OCI-LY1 (cell line): ENCODE measurements around the gene NXPE2.

Source experiments
- H2AFZ ChIP-seq: fragments of 200-600 bp; sonication (generic), shearing (Covaris generic); 2 replicates; pipeline ENCODE4 v1.6.0; 2014; ENCODE audit warnings: antibody characterized with exemption, mild to moderate bottlenecking, low read length
- H3F3A ChIP-seq: fragments of 200-600 bp; sonication (generic), shearing (Covaris generic); 2 replicates; pipeline ENCODE4 v1.6.0; 2014; ENCODE audit warnings: mild to moderate bottlenecking, antibody characterized with exemption, low read length, moderate library complexity; ENCODE audit not compliant: insufficient read depth
- H3K27ac ChIP-seq: fragments of 200-600 bp; sonication (generic); 2 replicates; pipeline ENCODE4 v1.5.1; 2014; ENCODE audit warnings: low read length, mixed run types, mild to moderate bottlenecking, low read depth; ENCODE audit not compliant: poor library complexity, severe bottlenecking
- H3K27me3 ChIP-seq: fragments of 200-600 bp; sonication (generic); 2 replicates; pipeline ENCODE4 v1.6.0; 2014; ENCODE audit warnings: antibody characterized with exemption, mild to moderate bottlenecking, low read length, moderate library complexity; ENCODE audit not compliant: insufficient read depth
- H3K36me3 ChIP-seq: fragments of 200-600 bp; sonication (generic); 2 replicates; pipeline ENCODE4 v1.6.1; 2014; ENCODE audit warnings: mild to moderate bottlenecking, antibody characterized with exemption, low read length, moderate library complexity, mixed read lengths; ENCODE audit not compliant: insufficient read depth
- H3K4me1 ChIP-seq: fragments of 200-600 bp; sonication (generic); 2 replicates; pipeline ENCODE4 v1.5.1; 2014; ENCODE audit warnings: mild to moderate bottlenecking, low read length, moderate library complexity; ENCODE audit not compliant: insufficient read depth, severe bottlenecking
- H3K4me2 ChIP-seq: fragments of 200-600 bp; sonication (generic), shearing (Covaris generic); 2 replicates; pipeline ENCODE4 v1.6.1; 2014; ENCODE audit warnings: low read length
- H3K4me3 ChIP-seq: fragments of 200-600 bp; sonication (generic); 2 replicates; pipeline ENCODE4 v1.5.1; 2014; ENCODE audit warnings: low read length, low read depth, mild to moderate bottlenecking, mixed read lengths; ENCODE audit not compliant: poor library complexity, severe bottlenecking
- H3K79me2 ChIP-seq: fragments of 200-600 bp; shearing (Covaris generic); 2 replicates; pipeline ENCODE4 v1.6.1; 2016; ENCODE audit warnings: mixed run types, low read length, mixed read lengths; ENCODE audit not compliant: insufficient read depth
- H3K9ac ChIP-seq: fragments of 200-600 bp; sonication (generic), shearing (Covaris generic); 2 replicates; pipeline ENCODE4 v1.6.1; 2014; ENCODE audit warnings: mild to moderate bottlenecking, low read length, mixed read lengths
- H3K9me2 ChIP-seq: fragments of 200-600 bp; sonication (generic), shearing (Covaris generic); 2 replicates; pipeline ENCODE4 v1.6.1; 2014; ENCODE audit warnings: low read depth, mild to moderate bottlenecking, low read length, mixed read lengths
- H3K9me3 ChIP-seq: fragments of 200-600 bp; shearing (Covaris generic); 2 replicates; pipeline ENCODE4 v1.6.1; 2014; ENCODE audit warnings: low read length, mixed read lengths
- H4K20me1 ChIP-seq: fragments of 200-600 bp; sonication (generic), shearing (Covaris generic); 2 replicates; pipeline ENCODE4 v1.6.0; 2016; ENCODE audit warnings: mild to moderate bottlenecking, low read length; ENCODE audit not compliant: insufficient read depth
- CTCF ChIP-seq: fragments of 200-600 bp; sonication (generic), shearing (Covaris generic); IDR thresholded peaks from 2 replicates; pipeline ENCODE4 v1.5.1; 2017; ENCODE audit warnings: mild to moderate bottlenecking, antibody characterized with exemption, low read length, moderate library complexity, mixed read lengths
- EZH2 ChIP-seq: fragments of 200-600 bp; sonication (generic), shearing (Covaris generic); IDR thresholded peaks from 2 replicates; pipeline ENCODE4 v1.8.0; 2017; ENCODE audit warnings: borderline replicate concordance, mixed run types, mild to moderate bottlenecking, antibody characterized with exemption, low read length, moderate library complexity, mixed read lengths

The NXPE2 gene

GRCh38 chr11:114713756-114714155 is 35.4 kb downstream of the NXPE2 start:
- no peak overlapping the region for H2AFZ ChIP-seq
- no peaks in the 10 kb centered on the region for H3K9me2 ChIP-seq
- H3K27ac ChIP-seq = no peak overlapping the region
- TF ChIP-seq EZH2 = no peak
- TF ChIP-seq CTCF = no peak
- no peak overlapping the region for H3K4me3 ChIP-seq
- H3K9ac ChIP-seq = no peak overlapping the region
- H3K9me3 ChIP-seq = no peaks in the 10 kb centered on the region
- H3K4me1 ChIP-seq = no peaks in the 10 kb centered on the region
- H3K79me2 ChIP-seq = no peaks in the 10 kb centered on the region
- H3K27me3 ChIP-seq = no peaks in the 10 kb centered on the region
- no peaks in the 10 kb centered on the region for H3K36me3 ChIP-seq
- H4K20me1 ChIP-seq = no peaks in the 10 kb centered on the region
- no peak overlapping the region for H3K4me2 ChIP-seq
- H3F3A ChIP-seq = no peaks in the 10 kb centered on the region

- no peak overlapping the region for H3K4me2 ChIP-seq
- no peaks in the 10 kb centered on the region for H4K20me1 ChIP-seq
- no peaks in the 10 kb centered on the region for H3F3A ChIP-seq
- H2AFZ ChIP-seq = no peak overlapping the region
- H3K4me3 ChIP-seq = no peak overlapping the region
- no peak overlapping the region for H3K27ac ChIP-seq
- H3K9me3 ChIP-seq = no peaks in the 10 kb centered on the region
- H3K9ac ChIP-seq = no peak overlapping the region
- no peaks in the 10 kb centered on the region for H3K9me2 ChIP-seq
- H3K36me3 ChIP-seq = no peaks in the 10 kb centered on the region
- no peaks in the 10 kb centered on the region for H3K79me2 ChIP-seq
- H3K27me3 ChIP-seq = no peaks in the 10 kb centered on the region
- no peaks in the 10 kb centered on the region for H3K4me1 ChIP-seq
- TF ChIP-seq CTCF (no peak), EZH2 (no peak)
Observed at GRCh38 chr11:114719562-114719961, 41.2 kb downstream of the NXPE2 start.

GRCh38 chr11:114724916-114725524 is 46.7 kb downstream of the NXPE2 start:
- no peak overlapping the region for H3K9ac ChIP-seq
- H3F3A ChIP-seq = no peaks in the 10 kb centered on the region
- no peaks in the 10 kb centered on the region for H3K27me3 ChIP-seq
- no peaks in the 10 kb centered on the region for H4K20me1 ChIP-seq
- TF ChIP-seq CTCF (no peak), EZH2 (no peak)
- H3K4me1 ChIP-seq = no peaks in the 10 kb centered on the region
- H3K27ac ChIP-seq = no peak overlapping the region
- no peaks in the 10 kb centered on the region for H3K36me3 ChIP-seq
- no peak overlapping the region for H3K4me3 ChIP-seq
- H3K79me2 ChIP-seq = no peaks in the 10 kb centered on the region
- no peaks in the 10 kb centered on the region for H3K9me3 ChIP-seq
- no peaks in the 10 kb centered on the region for H3K9me2 ChIP-seq
- no peak overlapping the region for H2AFZ ChIP-seq
- no peak overlapping the region for H3K4me2 ChIP-seq
